Naive B cell (primary cell): Measurements from ENCODE around the gene GMFB. TPM values are rescaled to one million over a fixed set of nuclear protein-coding genes. Genes with fewer than 3 reads are reported as not detected.
A peak's percentile ranks its signal among the peaks of the same experiment; 100 is the strongest.

Experiments used
- ATAC-seq, 2 donors: fragments of 150-1000 bp; cut with Tn5 transposase; 2 replicates each; pipeline ENCODE4 v1.10.0; 2021; ENCODE audit warnings: low read depth in 2 of 2, mild to moderate bottlenecking in 2 of 2, moderate library complexity in 2 of 2
- DNase-seq: peaks from one replicate; pipeline ENCODE4 v3.0.0; 2022
- H3K27ac Mint-ChIP-seq, 6 donors: one replicate each; pipeline ENCODE4 v1.8.0; 2020 to 2022; ENCODE audit warnings: mild to moderate bottlenecking in 6 of 6, mixed read lengths in 6 of 6, moderate library complexity in 5 of 6, inconsistent platforms in 2 of 6
- H3K27me3 Mint-ChIP-seq, 3 donors: one replicate each; pipeline ENCODE4 v1.8.0; 2021 to 2022; ENCODE audit warnings: mixed read lengths in 3 of 3, mild to moderate bottlenecking in 1 of 3
- H3K36me3 Mint-ChIP-seq, 2 donors: one replicate each; pipeline ENCODE4 v1.8.0; 2020 to 2022; ENCODE audit warnings: mixed read lengths in 2 of 2, inconsistent platforms in 1 of 2, mild to moderate bottlenecking in 1 of 2
- H3K4me1 Mint-ChIP-seq, 3 donors: one replicate each; pipeline ENCODE4 v1.8.0; 2020 to 2022; ENCODE audit warnings: mixed read lengths in 3 of 3, inconsistent platforms in 1 of 3, mild to moderate bottlenecking in 1 of 3, moderate library complexity in 1 of 3
- H3K4me3 Mint-ChIP-seq, 8 donors: one replicate each; pipeline ENCODE4 v1.8.0; 2020 to 2022; ENCODE audit warnings: mild to moderate bottlenecking in 8 of 8, mixed read lengths in 8 of 8, moderate library complexity in 8 of 8, inconsistent platforms in 2 of 8
- H3K9me3 Mint-ChIP-seq, 7 donors: one replicate each; pipeline ENCODE4 v1.8.0; 2020 to 2022; ENCODE audit warnings: mixed read lengths in 7 of 7, mild to moderate bottlenecking in 5 of 7, inconsistent platforms in 2 of 7, moderate library complexity in 1 of 7
- polyA plus RNA-seq, 6 donors: library from polyadenylated mRNA; unstranded; fragments of 300-500 nt; fragmentation: Illumina TruSeq; gene quantifications; one replicate each; pipeline ENCODE4 v1.2.3, GENCODE V29; 2021; ENCODE audit warnings: low read depth in 6 of 6

Gene GMFB
- polyA plus RNA-seq, 6 donors from 2014 or later, result 36.4 to 45.5 (median 39.7) TPM

GRCh38 chr14:54509546-54510501 is 21.0 kb upstream of the GMFB start, which contains the start of gene CGRRF1:
Gene CGRRF1, plus strand, starts transcription at chr14:54509906. Its CDS starts 54 bp downstream, at chr14:54509960.
- H3K27me3 Mint-ChIP-seq, result no peaks in the 10 kb centered on the region
- ATAC-seq (peak; percentile 94 to 97), DNase-seq (peak; percentile 98)
- peaks cover 0 to 12% of the 10 kb centered on the region in 2 donors for H3K36me3 Mint-ChIP-seq
- peaks cover 30 to 53% (median 53%) of the 10 kb centered on the region in 3 donors for H3K4me1 Mint-ChIP-seq
- H3K27ac Mint-ChIP-seq, result peak within 1 kb of the TSS; percentile 86 to 98 (median 96)
- peaks cover 0 to 5% (median 0%) of the 10 kb centered on the region in 7 donors for H3K9me3 Mint-ChIP-seq
- H3K4me3 Mint-ChIP-seq, result peak within 1 kb of the TSS; percentile 94 to 99 (median 98)

GRCh38 chr14:54503486-54503885 is 14.7 kb upstream of the GMFB start:
- no peak for DNase-seq
- no peaks in the 10 kb centered on the region for H3K36me3 Mint-ChIP-seq
- no peaks in the 10 kb centered on the region for H3K9me3 Mint-ChIP-seq
- H3K27me3 Mint-ChIP-seq, result peaks cover 14 to 27% (median 19%) of the 10 kb centered on the region in 3 donors
- no peak for ATAC-seq
- H3K27ac Mint-ChIP-seq, result no peak overlapping the region
- no peak overlapping the region for H3K4me3 Mint-ChIP-seq
- no peaks in the 10 kb centered on the region for H3K4me1 Mint-ChIP-seq

GRCh38 chr14:54502602-54503001 is 13.8 kb upstream of the GMFB start:
- Mint-ChIP-seq H3K4me3 (no peak overlapping the region), H3K27me3 (peaks cover 21 to 35% (median 24%) of the 10 kb centered on the region in 3 donors), H3K36me3 (no peaks in the 10 kb centered on the region), H3K9me3 (no peaks in the 10 kb centered on the region), H3K4me1 (no peaks in the 10 kb centered on the region), H3K27ac (no peak overlapping the region)
- DNase-seq (no peak), ATAC-seq (no peak)

GRCh38 chr14:54501480-54501879 is 12.7 kb upstream of the GMFB start:
- H3K27me3 Mint-ChIP-seq, result peaks cover 21 to 35% (median 24%) of the 10 kb centered on the region in 3 donors
- ATAC-seq (no peak), DNase-seq (no peak)
- H3K36me3 Mint-ChIP-seq, result no peaks in the 10 kb centered on the region
- H3K4me3 Mint-ChIP-seq, result no peak overlapping the region
- no peaks in the 10 kb centered on the region for H3K4me1 Mint-ChIP-seq
- H3K9me3 Mint-ChIP-seq, result no peaks in the 10 kb centered on the region
- no peak overlapping the region for H3K27ac Mint-ChIP-seq

- H3K27ac Mint-ChIP-seq, result no peak overlapping the region
- ATAC-seq (no peak), DNase-seq (no peak)
- H3K9me3 Mint-ChIP-seq, result no peaks in the 10 kb centered on the region
- no peak overlapping the region for H3K4me3 Mint-ChIP-seq
- no peaks in the 10 kb centered on the region for H3K36me3 Mint-ChIP-seq
- H3K4me1 Mint-ChIP-seq, result no peaks in the 10 kb centered on the region
- H3K27me3 Mint-ChIP-seq, result peaks cover 21 to 35% (median 28%) of the 10 kb centered on the region in 3 donors
These were observed 12.0 kb upstream of the GMFB start for GRCh38 chr14:54500744-54501143.

- no peak overlapping the region for H3K27ac Mint-ChIP-seq
These were observed 9.8 kb upstream of the GMFB start for GRCh38 chr14:54498579-54498978.

GRCh38 chr14:54498095-54498531 is 9.3 kb upstream of the GMFB start:
- no peak for DNase-seq
- no peak overlapping the region for H3K4me3 Mint-ChIP-seq
- H3K27ac Mint-ChIP-seq, result no peak overlapping the region
- H3K9me3 Mint-ChIP-seq, result no peaks in the 10 kb centered on the region
- ATAC-seq, result no peak
- H3K4me1 Mint-ChIP-seq, result no peaks in the 10 kb centered on the region
- no peaks in the 10 kb centered on the region for H3K36me3 Mint-ChIP-seq
- H3K27me3 Mint-ChIP-seq, result peaks cover 21 to 35% (median 28%) of the 10 kb centered on the region in 3 donors

More at GRCh38 chr14:54498579-54498978, 9.8 kb upstream of the GMFB start:
- Mint-ChIP-seq H3K4me3 (no peak overlapping the region), H3K36me3 (no peaks in the 10 kb centered on the region), H3K9me3 (no peaks in the 10 kb centered on the region), H3K4me1 (no peaks in the 10 kb centered on the region), H3K27me3 (peaks cover 21 to 35% (median 28%) of the 10 kb centered on the region in 3 donors)
- no peak for DNase-seq
- no peak for ATAC-seq

GRCh38 chr14:54497224-54497623 is 8.4 kb upstream of the GMFB start:
- Mint-ChIP-seq H3K9me3 (no peaks in the 10 kb centered on the region), H3K36me3 (no peaks in the 10 kb centered on the region), H3K4me3 (no peak overlapping the region), H3K27me3 (peaks cover 21 to 35% (median 24%) of the 10 kb centered on the region in 3 donors), H3K4me1 (no peaks in the 10 kb centered on the region), H3K27ac (no peak overlapping the region)
- ATAC-seq, result no peak
- DNase-seq, result no peak

- Mint-ChIP-seq H3K4me3 (peak overlapping the region in 1 of 8 donors; percentile 26), H3K36me3 (no peaks in the 10 kb centered on the region), H3K27ac (no peak overlapping the region), H3K27me3 (peaks cover 5 to 8% (median 6%) of the 10 kb centered on the region in 3 donors), H3K9me3 (peaks cover 0 to 2% (median 0%) of the 10 kb centered on the region in 7 donors), H3K4me1 (peaks cover 18 to 20% (median 19%) of the 10 kb centered on the region in 3 donors)
- ATAC-seq (no peak), DNase-seq (no peak)
These were observed 4.5 kb upstream of the GMFB start for GRCh38 chr14:54493293-54493692.

- peaks cover 38 to 47% (median 46%) of the 10 kb centered on the region in 3 donors for H3K4me1 Mint-ChIP-seq
These were observed 1.8 kb upstream of the GMFB start for GRCh38 chr14:54490445-54491175.

GRCh38 chr14:54489731-54490444 is 1.1 kb upstream of the GMFB start:
- no peaks in the 10 kb centered on the region for H3K36me3 Mint-ChIP-seq

More at GRCh38 chr14:54490445-54491175, 1.8 kb upstream of the GMFB start:
- peaks cover 0 to 2% (median 0%) of the 10 kb centered on the region in 7 donors for H3K9me3 Mint-ChIP-seq
- H3K36me3 Mint-ChIP-seq, result no peaks in the 10 kb centered on the region
- ATAC-seq, result no peak
- no peaks in the 10 kb centered on the region for H3K27me3 Mint-ChIP-seq
- DNase-seq, result no peak
- H3K4me3 Mint-ChIP-seq, result peak overlapping the region in 7 of 8 donors; percentile 42 to 96 (median 93)
- peak overlapping the region in 5 of 6 donors; percentile 28 to 97 (median 84) for H3K27ac Mint-ChIP-seq

GRCh38 chr14:54489318-54489683 is 521 bp upstream of the GMFB start:
- Mint-ChIP-seq H3K4me1 (peaks cover 51 to 60% (median 59%) of the 10 kb centered on the region in 3 donors), H3K36me3 (no peaks in the 10 kb centered on the region), H3K27ac (peak overlapping the region; percentile 92 to 98 (median 96)), H3K4me3 (peak overlapping the region; percentile 78 to 96 (median 94)), H3K9me3 (peaks cover 0 to 2% (median 0%) of the 10 kb centered on the region in 7 donors), H3K27me3 (no peaks in the 10 kb centered on the region)
- no peak for DNase-seq
- ATAC-seq, result no peak

More at GRCh38 chr14:54489731-54490444, 1.1 kb upstream of the GMFB start:
- H3K27ac Mint-ChIP-seq, result peak overlapping the region; percentile 92 to 98 (median 96)
- peak overlapping the region; percentile 78 to 96 (median 94) for H3K4me3 Mint-ChIP-seq
- DNase-seq (no peak), ATAC-seq (no peak)
- peaks cover 0 to 2% (median 0%) of the 10 kb centered on the region in 7 donors for H3K9me3 Mint-ChIP-seq
- peaks cover 45 to 54% (median 53%) of the 10 kb centered on the region in 3 donors for H3K4me1 Mint-ChIP-seq
- H3K27me3 Mint-ChIP-seq, result no peaks in the 10 kb centered on the region

- peak overlapping the region; percentile 93 to 99 (median 96) for H3K27ac Mint-ChIP-seq
- DNase-seq (no peak), ATAC-seq (peak; percentile 29 to 32)
- peaks cover under 1% of the 10 kb centered on the region in 2 donors for H3K36me3 Mint-ChIP-seq
- peaks cover 0 to 2% (median 0%) of the 10 kb centered on the region in 7 donors for H3K9me3 Mint-ChIP-seq
- peak overlapping the region; percentile 78 to 96 (median 94) for H3K4me3 Mint-ChIP-seq
- H3K27me3 Mint-ChIP-seq, result no peaks in the 10 kb centered on the region
- H3K4me1 Mint-ChIP-seq, result peaks cover 60 to 71% (median 68%) of the 10 kb centered on the region in 3 donors
These were observed 498 bp downstream of the GMFB start for GRCh38 chr14:54488318-54488645.
